Body of pancreas (tissue), 4 donors: ENCODE measurements around the gene MRPS27.

Experiments
- POLR2A ChIP-seq, 3 donors: fragments of 450-650 bp; IDR thresholded peaks; one replicate each; pipeline ENCODE4 v1.6.1; 2016; ENCODE audit warnings: antibody characterized with exemption in 3 of 3, mild to moderate bottlenecking in 2 of 3
- TF ChIP-seq, protein P1 (sequence below), 7 experiments: fragments of 450-650 bp in 4 of 7; fragments of 200-600 bp in 3 of 7; sonication (generic) in 3 of 7; IDR thresholded peaks; one replicate each; pipeline ENCODE4 v1.5.1; 2016 to 2019; ENCODE audit warnings: antibody characterized with exemption in 7 of 7

GRCh38 chr5:72213482-72213881, 106.6 kb downstream of the MRPS27 start:
- TF ChIP-seq, protein P1, sequence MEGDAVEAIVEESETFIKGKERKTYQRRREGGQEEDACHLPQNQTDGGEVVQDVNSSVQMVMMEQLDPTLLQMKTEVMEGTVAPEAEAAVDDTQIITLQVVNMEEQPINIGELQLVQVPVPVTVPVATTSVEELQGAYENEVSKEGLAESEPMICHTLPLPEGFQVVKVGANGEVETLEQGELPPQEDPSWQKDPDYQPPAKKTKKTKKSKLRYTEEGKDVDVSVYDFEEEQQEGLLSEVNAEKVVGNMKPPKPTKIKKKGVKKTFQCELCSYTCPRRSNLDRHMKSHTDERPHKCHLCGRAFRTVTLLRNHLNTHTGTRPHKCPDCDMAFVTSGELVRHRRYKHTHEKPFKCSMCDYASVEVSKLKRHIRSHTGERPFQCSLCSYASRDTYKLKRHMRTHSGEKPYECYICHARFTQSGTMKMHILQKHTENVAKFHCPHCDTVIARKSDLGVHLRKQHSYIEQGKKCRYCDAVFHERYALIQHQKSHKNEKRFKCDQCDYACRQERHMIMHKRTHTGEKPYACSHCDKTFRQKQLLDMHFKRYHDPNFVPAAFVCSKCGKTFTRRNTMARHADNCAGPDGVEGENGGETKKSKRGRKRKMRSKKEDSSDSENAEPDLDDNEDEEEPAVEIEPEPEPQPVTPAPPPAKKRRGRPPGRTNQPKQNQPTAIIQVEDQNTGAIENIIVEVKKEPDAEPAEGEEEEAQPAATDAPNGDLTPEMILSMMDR (IDR thresholded peaks at IDR 0.05), result no peak
- TF ChIP-seq POLR2A (IDR thresholded peaks at IDR 0.05), result no peak
